KMS-11 (cell line): ENCODE data around the gene SEMA4G.

Source experiments
- H2AFZ ChIP-seq: fragments of 200-600 bp; sonication (generic); 2 replicates; pipeline ENCODE4 v1.6.1; 2016; ENCODE audit warnings: antibody characterized with exemption, mixed run types, low read depth
- H3K27ac ChIP-seq: fragments of 200-600 bp; sonication (generic); 2 replicates; pipeline ENCODE4 v1.6.1; 2016; ENCODE audit warnings: mild to moderate bottlenecking, mixed run types
- H3K27me3 ChIP-seq: fragments of 200-600 bp; sonication (generic); 2 replicates; pipeline ENCODE4 v1.6.1; 2017; ENCODE audit warnings: mild to moderate bottlenecking, low read depth, mixed run types, moderate library complexity; ENCODE audit not compliant: insufficient read depth
- H3K36me3 ChIP-seq: fragments of 200-600 bp; sonication (generic); 2 replicates; pipeline ENCODE4 v1.6.1; 2017; ENCODE audit warnings: mild to moderate bottlenecking, mixed run types; ENCODE audit not compliant: insufficient read depth
- H3K4me1 ChIP-seq: fragments of 200-600 bp; sonication (generic); 2 replicates; pipeline ENCODE4 v1.6.1; 2016; ENCODE audit warnings: mild to moderate bottlenecking, low read depth, mixed run types; ENCODE audit not compliant: poor library complexity, severe bottlenecking
- H3K4me2 ChIP-seq: fragments of 200-600 bp; sonication (generic); 2 replicates; pipeline ENCODE4 v1.7.0; 2016; ENCODE audit warnings: mild to moderate bottlenecking, mixed run types
- H3K4me3 ChIP-seq: fragments of 200-600 bp; sonication (generic); IDR thresholded peaks from 2 replicates; pipeline ENCODE4 v1.6.1; 2017; ENCODE audit warnings: low read depth, low read length, mixed read lengths; ENCODE audit not compliant: insufficient read depth
- H3K79me2 ChIP-seq: fragments of 200-600 bp; sonication (generic); 2 replicates; pipeline ENCODE4 v1.6.1; 2016; ENCODE audit warnings: low read depth, mixed run types; ENCODE audit not compliant: insufficient read depth
- H3K9ac ChIP-seq: fragments of 200-600 bp; sonication (generic); 2 replicates; pipeline ENCODE4 v1.6.1; 2016; ENCODE audit warnings: mild to moderate bottlenecking, mixed run types
- H4K20me1 ChIP-seq: fragments of 200-600 bp; sonication (generic); 2 replicates; pipeline ENCODE4 v1.6.1; 2016; ENCODE audit warnings: mild to moderate bottlenecking, mixed run types; ENCODE audit not compliant: insufficient read depth
- TF ChIP-seq, protein P1 (sequence below): fragments of 200-600 bp; sonication (generic); conservative IDR thresholded peaks from 2 replicates; pipeline ENCODE4 v1.6.1; 2017; ENCODE audit warnings: low read depth, mild to moderate bottlenecking, antibody characterized with exemption, low read length, moderate library complexity, mixed read lengths

Gene SEMA4G

DNA sequence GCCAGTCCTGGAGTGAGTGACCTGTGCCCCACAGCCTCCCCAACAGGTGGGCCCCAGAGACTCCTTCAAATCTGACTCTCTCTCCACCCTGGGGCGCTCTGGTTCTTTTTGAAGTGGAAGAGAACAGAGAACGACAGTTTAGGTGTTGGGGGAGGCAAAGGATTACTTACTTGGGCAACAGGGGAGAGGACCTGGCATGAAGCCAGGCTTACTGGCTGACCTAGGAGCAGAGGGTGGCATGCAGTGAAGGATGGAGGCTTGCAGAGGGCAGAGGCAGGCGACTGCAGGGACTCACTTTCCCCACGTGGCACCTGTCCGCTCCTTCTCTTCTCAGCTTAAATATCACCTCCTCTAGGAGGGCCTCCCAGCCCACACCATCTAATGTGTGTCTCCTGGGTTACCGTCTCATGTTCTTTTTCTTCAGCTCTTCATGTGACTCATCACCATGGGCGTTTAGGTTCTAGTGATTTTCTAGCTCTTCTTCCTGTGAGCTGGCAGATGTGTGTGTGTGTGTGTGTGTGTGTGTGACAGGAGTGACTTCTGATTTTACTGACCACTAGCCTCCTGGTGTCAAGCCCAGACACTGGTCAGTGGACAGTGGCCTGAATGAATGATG is 45.8 kb downstream of the SEMA4G start:
- H3K79me2 ChIP-seq = no peaks in the 10 kb centered on the region
- H3K9ac ChIP-seq = no peak overlapping the region
- H3K27ac ChIP-seq = no peak overlapping the region
- H3K4me2 ChIP-seq = no peak overlapping the region
- no peaks in the 10 kb centered on the region for H3K36me3 ChIP-seq
- peaks cover 11% of the 10 kb centered on the region; the same call in 1 of the 2 replicates for H3K27me3 ChIP-seq
- TF ChIP-seq, protein P1, sequence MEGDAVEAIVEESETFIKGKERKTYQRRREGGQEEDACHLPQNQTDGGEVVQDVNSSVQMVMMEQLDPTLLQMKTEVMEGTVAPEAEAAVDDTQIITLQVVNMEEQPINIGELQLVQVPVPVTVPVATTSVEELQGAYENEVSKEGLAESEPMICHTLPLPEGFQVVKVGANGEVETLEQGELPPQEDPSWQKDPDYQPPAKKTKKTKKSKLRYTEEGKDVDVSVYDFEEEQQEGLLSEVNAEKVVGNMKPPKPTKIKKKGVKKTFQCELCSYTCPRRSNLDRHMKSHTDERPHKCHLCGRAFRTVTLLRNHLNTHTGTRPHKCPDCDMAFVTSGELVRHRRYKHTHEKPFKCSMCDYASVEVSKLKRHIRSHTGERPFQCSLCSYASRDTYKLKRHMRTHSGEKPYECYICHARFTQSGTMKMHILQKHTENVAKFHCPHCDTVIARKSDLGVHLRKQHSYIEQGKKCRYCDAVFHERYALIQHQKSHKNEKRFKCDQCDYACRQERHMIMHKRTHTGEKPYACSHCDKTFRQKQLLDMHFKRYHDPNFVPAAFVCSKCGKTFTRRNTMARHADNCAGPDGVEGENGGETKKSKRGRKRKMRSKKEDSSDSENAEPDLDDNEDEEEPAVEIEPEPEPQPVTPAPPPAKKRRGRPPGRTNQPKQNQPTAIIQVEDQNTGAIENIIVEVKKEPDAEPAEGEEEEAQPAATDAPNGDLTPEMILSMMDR = no peak
- H3K4me1 ChIP-seq = peaks cover 15% of the 10 kb centered on the region
- H3K4me3 ChIP-seq = no peak overlapping the region
- H4K20me1 ChIP-seq = no peaks in the 10 kb centered on the region
- H2AFZ ChIP-seq = no peak overlapping the region

DNA sequence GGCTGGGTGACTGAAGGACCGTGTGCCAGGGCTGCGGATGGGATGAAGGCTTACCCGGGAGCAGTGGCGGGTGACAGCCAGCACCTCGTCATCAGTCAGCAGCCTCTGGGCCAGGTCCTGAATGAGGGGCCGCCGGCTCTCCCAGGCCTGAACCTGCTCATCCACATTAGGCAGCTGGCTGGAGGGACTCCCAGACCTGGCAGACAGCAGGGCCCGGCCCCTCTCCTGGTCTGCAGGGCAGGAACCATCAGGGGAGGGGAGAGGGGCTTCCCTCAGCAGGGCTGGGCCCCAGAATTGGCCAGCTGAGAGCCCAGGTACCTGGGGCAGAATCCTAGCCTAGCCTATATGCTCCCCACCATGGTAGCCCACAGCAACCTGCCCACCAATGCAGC is 46.3 kb downstream of the SEMA4G start:
- Histone ChIP-seq H3K27me3 (peaks cover 11% of the 10 kb centered on the region; the same call in 1 of the 2 replicates), H3K9ac (no peak overlapping the region), H3K36me3 (no peaks in the 10 kb centered on the region), H3K4me3 (no peak overlapping the region), H3K79me2 (no peaks in the 10 kb centered on the region), H4K20me1 (no peaks in the 10 kb centered on the region), H3K4me2 (no peak overlapping the region), H2AFZ (no peak overlapping the region), H3K4me1 (peaks cover 15% of the 10 kb centered on the region), H3K27ac (no peak overlapping the region)
- TF ChIP-seq, protein P1 = no peak

DNA sequence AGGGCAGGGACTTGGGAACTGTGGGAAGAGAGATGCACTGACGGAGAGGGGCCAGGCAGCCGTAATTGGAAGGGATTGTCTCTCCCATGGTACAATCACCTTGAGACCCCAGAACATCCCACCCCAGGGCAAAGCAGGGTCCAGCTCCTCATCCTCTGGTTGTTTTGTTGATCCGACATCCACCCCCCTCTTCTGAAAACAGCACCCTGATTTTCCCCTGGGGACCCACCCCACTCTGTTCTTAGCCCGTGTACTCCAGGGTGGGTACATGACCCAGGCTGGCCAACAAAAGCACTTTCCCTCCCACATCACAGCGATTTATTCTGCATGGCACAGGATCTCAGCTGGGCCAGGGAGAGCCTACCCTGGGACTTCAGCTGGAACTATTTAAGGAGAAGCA is 47.5 kb downstream of the SEMA4G start:
- H3K4me2 ChIP-seq = no peak overlapping the region

DNA sequence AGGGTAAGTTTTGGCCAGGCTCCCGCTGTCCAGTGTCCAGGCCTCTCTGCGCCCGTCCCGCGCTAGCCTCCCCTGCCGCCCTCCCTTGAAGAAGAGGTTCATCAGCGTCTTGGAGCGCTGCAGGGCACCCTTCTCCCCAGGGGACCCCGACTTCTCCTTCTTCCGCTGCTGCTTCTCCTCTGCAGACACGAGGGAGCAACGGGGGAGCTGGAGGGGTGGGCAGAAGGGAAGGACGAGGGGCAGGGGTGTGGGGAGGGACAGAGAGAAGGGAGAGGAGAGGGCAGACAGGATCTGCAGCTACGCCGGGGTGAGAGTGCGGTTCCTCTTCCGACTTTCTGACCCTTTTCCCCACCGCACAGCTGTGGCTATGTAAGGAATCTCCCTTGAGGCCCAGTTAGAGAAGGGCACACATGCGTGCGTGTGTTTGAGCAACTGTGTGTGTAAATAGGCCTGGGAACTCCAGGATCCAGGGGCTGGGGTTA is 48.9 kb downstream of the SEMA4G start:
- no peak overlapping the region for H2AFZ ChIP-seq
- H3K9ac ChIP-seq = no peak overlapping the region
- no peak overlapping the region for H3K4me3 ChIP-seq
- peaks cover 11% of the 10 kb centered on the region; the same call in 1 of the 2 replicates for H3K27me3 ChIP-seq
- no peak overlapping the region for H3K27ac ChIP-seq
- no peak overlapping the region for H3K4me2 ChIP-seq
- H3K4me1 ChIP-seq = peaks cover 12% of the 10 kb centered on the region
- H3K36me3 ChIP-seq = no peaks in the 10 kb centered on the region
- H4K20me1 ChIP-seq = no peaks in the 10 kb centered on the region
- H3K79me2 ChIP-seq = no peaks in the 10 kb centered on the region
- TF ChIP-seq, protein P1 = no peak

More for the DNA sequence above, 47.5 kb downstream of the SEMA4G start:
- Histone ChIP-seq H3K27ac (no peak overlapping the region), H3K9ac (no peak overlapping the region), H2AFZ (no peak overlapping the region), H3K4me1 (peaks cover 15% of the 10 kb centered on the region), H3K4me3 (no peak overlapping the region), H3K79me2 (no peaks in the 10 kb centered on the region), H3K27me3 (peaks cover 11% of the 10 kb centered on the region; the same call in 1 of the 2 replicates), H3K36me3 (no peaks in the 10 kb centered on the region), H4K20me1 (no peaks in the 10 kb centered on the region)
- TF ChIP-seq, protein P1 = no peak
